GM12891 (cell line): Measurements from ENCODE around the gene ADI1.

ENCODE experiments used
- PAX5 ChIP-seq: IDR thresholded peaks from 2 replicates; pipeline ENCODE4 v1.6.1; 2011; ENCODE audit warnings: low read length, moderate library complexity, mild to moderate bottlenecking; ENCODE audit not compliant: insufficient read depth, severe bottlenecking
- POLR2A ChIP-seq: IDR thresholded peaks from 2 replicates; pipeline ENCODE4 v1.6.1; 2011; ENCODE audit warnings: low read depth, low read length, control low read depth
- POLR2AphosphoS5 ChIP-seq: IDR thresholded peaks from 2 replicates; pipeline ENCODE4 v1.6.1; 2011; ENCODE audit warnings: low read depth, low read length, control low read depth
- POU2F2 ChIP-seq: IDR thresholded peaks from 2 replicates; pipeline ENCODE4 v1.6.1; 2011; ENCODE audit warnings: low read depth, mild to moderate bottlenecking, control low read depth, low read length, moderate library complexity

DNA sequence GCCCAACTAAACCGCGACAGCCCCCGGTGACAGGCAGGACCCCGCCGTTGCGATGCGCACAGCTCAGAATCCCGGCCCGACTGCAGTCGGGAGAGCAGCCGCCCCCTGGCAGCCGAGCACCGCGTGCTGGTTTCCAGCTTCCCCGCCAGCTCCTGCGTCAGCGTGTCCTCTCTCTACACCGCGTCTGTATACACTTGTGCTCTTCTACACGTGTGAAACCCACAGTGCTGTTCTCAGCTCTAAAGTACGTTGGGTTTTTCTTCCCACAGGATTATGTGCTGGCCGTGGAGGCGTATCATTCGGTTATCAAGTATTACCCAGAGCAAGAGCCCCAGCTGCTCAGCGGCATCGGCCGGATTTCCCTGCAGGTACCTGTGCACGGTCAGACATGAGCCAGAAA lies 54.0 kb downstream of the ADI1 start:
- TF ChIP-seq POLR2A, result no peak
- no peak for TF ChIP-seq POLR2AphosphoS5
- no peak for TF ChIP-seq PAX5
- no peak for TF ChIP-seq POU2F2
